ENCODE measurements around the gene RRP36.

The RRP36 gene

GRCh38 chr6:43074847-43075669 lies 53.6 kb downstream of the RRP36 start:
- no peak for DNase-seq

GRCh38 chr6:43075670-43076463 lies 54.4 kb downstream of the RRP36 start, which contains the start of gene PTK7:
Gene PTK7, plus strand, starts transcription at chr6:43076314. Its CDS starts 175 bp downstream, at chr6:43076489.
- DNase-seq, result peak; percentile 49

GRCh38 chr6:43076464-43077332 lies 55.3 kb downstream of the RRP36 start:
- DNase-seq, result peak; percentile 7

- DNase-seq, result no peak
Observed at GRCh38 chr6:43077333-43077809, 55.9 kb downstream of the RRP36 start.

GRCh38 chr6:43077981-43078511 lies 56.6 kb downstream of the RRP36 start:
- no peak for DNase-seq

- no peak for DNase-seq
Observed at GRCh38 chr6:43078691-43079090, 57.3 kb downstream of the RRP36 start.

Measured in NCI-H1694 (cell line).